Fibroblast of lung (primary cell): Measurements from ENCODE around the gene ZNF548. TPM values are rescaled to one million over a fixed set of nuclear protein-coding genes. Genes with fewer than 3 reads are reported as not detected.
"Not testable (repeated sequence)": the region's sequence is repeated elsewhere in the genome, so short reads cannot be mapped to it uniquely, and the experiment has no call there.

Experiments used
- DNase-seq, 2 donors: peaks; one replicate each; pipeline versions ENCODE4 v3.0.0 to v3.0.0-alpha.2; 2010; ENCODE audit warnings: low read depth in 2 of 2
- H2AFZ ChIP-seq: 2 replicates; pipeline ENCODE4 v1.5.1; 2012; ENCODE audit warnings: low read length, control low read depth, inconsistent platforms
- H3K27ac ChIP-seq: 2 replicates; pipeline ENCODE4 v1.5.1; 2011; ENCODE audit warnings: low read length, control low read depth; ENCODE audit not compliant: insufficient read depth
- H3K27me3 ChIP-seq: 2 replicates; pipeline ENCODE4 v1.5.1; 2011; ENCODE audit warnings: mild to moderate bottlenecking, low read length; ENCODE audit not compliant: control insufficient read depth, insufficient read depth
- H3K36me3 ChIP-seq: 2 replicates; pipeline ENCODE4 v1.5.1; 2011; ENCODE audit warnings: low read length; ENCODE audit not compliant: control insufficient read depth, insufficient read depth
- H3K4me1 ChIP-seq: 2 replicates; pipeline ENCODE4 v1.5.1; 2011; ENCODE audit warnings: low read length; ENCODE audit not compliant: control insufficient read depth, insufficient read depth; ENCODE audit errors: extremely low read depth
- H3K4me2 ChIP-seq: 2 replicates; pipeline ENCODE4 v1.5.1; 2011; ENCODE audit warnings: low read length, control low read depth; ENCODE audit not compliant: insufficient read depth; ENCODE audit errors: extremely low read depth
- H3K4me3 ChIP-seq, 4 experiments: fragments of 200-600 bp in 1 of 4; sonication (generic) in 1 of 4; replicated peaks in 1 of 4; 2 replicates each; pipeline ENCODE4 v1.5.1; 2011 to 2016; ENCODE audit warnings: low read length in 4 of 4, low read depth in 3 of 4, mild to moderate bottlenecking in 3 of 4, control low read depth in 2 of 4, inconsistent platforms in 1 of 4, mixed read lengths in 1 of 4; ENCODE audit not compliant: insufficient read depth in 1 of 4; ENCODE audit errors: control extremely low read depth in 1 of 4
- H3K79me2 ChIP-seq: 2 replicates; pipeline ENCODE4 v1.5.1; 2012; ENCODE audit warnings: mild to moderate bottlenecking, low read length, inconsistent platforms; ENCODE audit not compliant: control insufficient read depth, insufficient read depth
- H3K9ac ChIP-seq: 2 replicates; pipeline ENCODE4 v1.5.1; 2011; ENCODE audit warnings: mild to moderate bottlenecking, low read length, control low read depth; ENCODE audit not compliant: insufficient read depth
- H3K9me3 ChIP-seq: 2 replicates; pipeline ENCODE4 v1.5.1; 2012; ENCODE audit warnings: low read depth, low read length; ENCODE audit not compliant: control insufficient read depth, insufficient read depth
- H4K20me1 ChIP-seq: 2 replicates; pipeline ENCODE4 v1.5.1; 2011; ENCODE audit warnings: low read length; ENCODE audit not compliant: control insufficient read depth, insufficient read depth; ENCODE audit errors: extremely low read depth
- CTCF ChIP-seq, 2 donors: IDR thresholded peaks in 1 of 2; conservative IDR thresholded peaks in 1 of 2; 1 replicate in 1 of 2; 2 replicates in 1 of 2; pipeline ENCODE4 v1.5.1; 2011 to 2012; ENCODE audit warnings: low read length in 2 of 2, control low read depth in 1 of 2, inconsistent platforms in 1 of 2, low read depth in 1 of 2, mild to moderate bottlenecking in 1 of 2
- EZH2 ChIP-seq: IDR thresholded peaks from 2 replicates; pipeline ENCODE4 v1.5.1; 2012; ENCODE audit warnings: low read length, control low read depth, mild to moderate bottlenecking; ENCODE audit errors: missing control alignments
- polyA plus RNA-seq, 2 donors: library from polyadenylated mRNA; depleted of rRNA in 1 of 2; stranded (reverse) in 1 of 2; unstranded in 1 of 2; fragments of >200 nt; gene quantifications; 2 replicates each; pipeline ENCODE4 v1.2.1, GENCODE V29; 2011 to 2012; ENCODE audit warnings: missing spikeins in 1 of 2
- total RNA-seq: library from RNA; depleted of rRNA; stranded (reverse); fragments of >200 nt; gene quantifications from 2 replicates; pipeline ENCODE4 v1.2.1, GENCODE V29; 2014

ZNF548 gene
- total and polyA plus RNA-seq, 2 donors (not counting 1 experiment from before 2014, with no cell fraction given), result 12.0 to 21.1 TPM

- TF ChIP-seq EZH2, result no peak
- TF ChIP-seq CTCF (conservative IDR thresholded peaks at IDR 0.05 in 1 of 2, IDR thresholded peaks at IDR 0.05 in 1 of 2; ENCODE audit: low read depth in 1 of 2, low read length in 2 of 2), result no peak
- DNase-seq, result no peak
- H3K4me2 ChIP-seq, result no peak overlapping the region
- H3K79me2 ChIP-seq, result peaks cover 12% of the 10 kb centered on the region
- H3K4me3 ChIP-seq, result no peak overlapping the region
- no peaks in the 10 kb centered on the region for H3K36me3 ChIP-seq
- no peak overlapping the region for H3K27ac ChIP-seq
- no peak overlapping the region for H2AFZ ChIP-seq
- no peaks in the 10 kb centered on the region for H3K27me3 ChIP-seq
- no peaks in the 10 kb centered on the region for H3K9me3 ChIP-seq
- H3K9ac ChIP-seq, result no peak overlapping the region
- no peaks in the 10 kb centered on the region for H4K20me1 ChIP-seq
- peaks cover 3% of the 10 kb centered on the region for H3K4me1 ChIP-seq
Observed at GRCh38 chr19:57366776-57367175, 22.9 kb upstream of the ZNF548 start.

GRCh38 chr19:57374179-57374578 lies 15.5 kb upstream of the ZNF548 start:
- Histone ChIP-seq H3K79me2 (no peaks in the 10 kb centered on the region), H3K4me3 (no peak overlapping the region), H3K36me3 (peaks cover 4% of the 10 kb centered on the region), H3K4me2 (no peak overlapping the region), H4K20me1 (no peaks in the 10 kb centered on the region), H3K9ac (no peak overlapping the region), H3K27me3 (no peaks in the 10 kb centered on the region), H2AFZ (no peak overlapping the region), H3K27ac (no peak overlapping the region), H3K4me1 (no peaks in the 10 kb centered on the region), H3K9me3 (peaks cover 10% of the 10 kb centered on the region)
- no peak for DNase-seq
- TF ChIP-seq CTCF (conservative IDR thresholded peaks at IDR 0.05 in 1 of 2, IDR thresholded peaks at IDR 0.05 in 1 of 2; ENCODE audit: low read depth in 1 of 2, low read length in 2 of 2), result no peak
- TF ChIP-seq EZH2, result no peak

GRCh38 chr19:57374647-57375046 lies 15.0 kb upstream of the ZNF548 start:
- H3K4me1 ChIP-seq, H3K36me3 ChIP-seq: not testable (repeated sequence)

More at GRCh38 chr19:57374647-57375046, 15.0 kb upstream of the ZNF548 start:
- not testable (repeated sequence) for H3K4me3 ChIP-seq, H3K9ac ChIP-seq, H3K4me2 ChIP-seq, H3K27ac ChIP-seq, H4K20me1 ChIP-seq, H3K27me3 ChIP-seq, H2AFZ ChIP-seq, H3K79me2 ChIP-seq, DNase-seq
- H3K9me3 ChIP-seq, result peaks cover 10% of the 10 kb centered on the region
